ENCODE measurements around the gene TICAM1.
"Not testable (repeated sequence)": the region's sequence is repeated elsewhere in the genome, so short reads cannot be mapped to it uniquely, and the experiment has no call there.

The TICAM1 gene

GRCh38 chr19:4861147-4861546 is 29.6 kb upstream of the TICAM1 start:
- Histone ChIP-seq H3K4me1 (ENCODE audit: insufficient read depth, low read length) (peaks cover under 1% of the 10 kb centered on the region), H3K27me3 (ENCODE audit: control insufficient read depth in 1 of 2, insufficient read depth in 2 of 2, low read length in 2 of 2) (no peaks in the 10 kb centered on the region), H3K27ac (ENCODE audit: low read depth, low read length) (no peak overlapping the region), H3K9ac (ENCODE audit: low read length) (no peak overlapping the region), H3K36me3 (ENCODE audit: insufficient read depth, low read length) (peaks cover 14% of the 10 kb centered on the region), H3K4me3 (ENCODE audit: low read depth in 1 of 2, low read length in 2 of 2) (no peak overlapping the region), H3K9me3 (ENCODE audit: low read length) (no peaks in the 10 kb centered on the region)

- Histone ChIP-seq H3K27ac (ENCODE audit: low read depth, low read length) (no peak overlapping the region), H3K27me3 (ENCODE audit: control insufficient read depth in 1 of 2, insufficient read depth in 2 of 2, low read length in 2 of 2) (no peaks in the 10 kb centered on the region), H3K9me3 (ENCODE audit: low read length) (no peaks in the 10 kb centered on the region), H3K4me3 (ENCODE audit: low read depth in 1 of 2, low read length in 2 of 2) (no peak overlapping the region), H3K36me3 (ENCODE audit: insufficient read depth, low read length) (peaks cover 15% of the 10 kb centered on the region), H3K9ac (ENCODE audit: low read length) (no peak overlapping the region), H3K4me1 (ENCODE audit: insufficient read depth, low read length) (no peaks in the 10 kb centered on the region)
These were observed 28.2 kb upstream of the TICAM1 start for GRCh38 chr19:4859697-4860096.

GRCh38 chr19:4856468-4856867 is 25.0 kb upstream of the TICAM1 start:
- not testable (repeated sequence) for H3K9ac ChIP-seq (ENCODE audit: low read length); H3K4me1 ChIP-seq (ENCODE audit: insufficient read depth, low read length); H3K4me3 ChIP-seq (ENCODE audit: low read depth in 1 of 2, low read length in 2 of 2); H3K27ac ChIP-seq (ENCODE audit: low read depth, low read length); H3K27me3 ChIP-seq (ENCODE audit: control insufficient read depth in 1 of 2, insufficient read depth in 2 of 2, low read length in 2 of 2); H3K9me3 ChIP-seq (ENCODE audit: low read length)
- peaks cover 24% of the 10 kb centered on the region for H3K36me3 ChIP-seq (ENCODE audit: insufficient read depth, low read length)

- not testable (repeated sequence) for H3K9me3 ChIP-seq (ENCODE audit: low read length); H3K36me3 ChIP-seq (ENCODE audit: insufficient read depth, low read length)
These were observed 22.0 kb upstream of the TICAM1 start for GRCh38 chr19:4853506-4853905.

GRCh38 chr19:4852484-4852883 is 21.0 kb upstream of the TICAM1 start:
- no peaks in the 10 kb centered on the region for H3K4me1 ChIP-seq (ENCODE audit: insufficient read depth, low read length)
- H3K9ac ChIP-seq (ENCODE audit: low read length), result no peak overlapping the region
- no peak overlapping the region for H3K27ac ChIP-seq (ENCODE audit: low read depth, low read length)
- no peak overlapping the region for H3K4me3 ChIP-seq (ENCODE audit: low read depth in 1 of 2, low read length in 2 of 2)
- H3K36me3 ChIP-seq (ENCODE audit: insufficient read depth, low read length), result peaks cover 18% of the 10 kb centered on the region
- H3K27me3 ChIP-seq (ENCODE audit: control insufficient read depth in 1 of 2, insufficient read depth in 2 of 2, low read length in 2 of 2), result no peaks in the 10 kb centered on the region
- no peaks in the 10 kb centered on the region for H3K9me3 ChIP-seq (ENCODE audit: low read length)

More at GRCh38 chr19:4853506-4853905, 22.0 kb upstream of the TICAM1 start:
- not testable (repeated sequence) for H3K27ac ChIP-seq (ENCODE audit: low read depth, low read length); H3K4me1 ChIP-seq (ENCODE audit: insufficient read depth, low read length); H3K9ac ChIP-seq (ENCODE audit: low read length); H3K4me3 ChIP-seq (ENCODE audit: low read depth in 1 of 2, low read length in 2 of 2); H3K27me3 ChIP-seq (ENCODE audit: control insufficient read depth in 1 of 2, insufficient read depth in 2 of 2, low read length in 2 of 2)

- Histone ChIP-seq H3K27ac (ENCODE audit: low read depth, low read length) (no peak overlapping the region), H3K27me3 (ENCODE audit: control insufficient read depth in 1 of 2, insufficient read depth in 2 of 2, low read length in 2 of 2) (no peaks in the 10 kb centered on the region), H3K4me1 (ENCODE audit: insufficient read depth, low read length) (no peaks in the 10 kb centered on the region), H3K9ac (ENCODE audit: low read length) (no peak overlapping the region), H3K9me3 (ENCODE audit: low read length) (no peaks in the 10 kb centered on the region), H3K4me3 (ENCODE audit: low read depth in 1 of 2, low read length in 2 of 2) (no peak overlapping the region), H3K36me3 (ENCODE audit: insufficient read depth, low read length) (peaks cover 21% of the 10 kb centered on the region)
These were observed 20.2 kb upstream of the TICAM1 start for GRCh38 chr19:4851551-4852290.

GRCh38 chr19:4849019-4849418 is 17.5 kb upstream of the TICAM1 start:
- Histone ChIP-seq H3K4me1 (ENCODE audit: insufficient read depth, low read length) (no peaks in the 10 kb centered on the region), H3K4me3 (ENCODE audit: low read depth in 1 of 2, low read length in 2 of 2) (no peak overlapping the region), H3K27ac (ENCODE audit: low read depth, low read length) (no peak overlapping the region), H3K9me3 (ENCODE audit: low read length) (no peaks in the 10 kb centered on the region), H3K36me3 (ENCODE audit: insufficient read depth, low read length) (peaks cover 14% of the 10 kb centered on the region), H3K9ac (ENCODE audit: low read length) (no peak overlapping the region), H3K27me3 (ENCODE audit: control insufficient read depth in 1 of 2, insufficient read depth in 2 of 2, low read length in 2 of 2) (no peaks in the 10 kb centered on the region)

GRCh38 chr19:4847190-4847973 is 15.9 kb upstream of the TICAM1 start:
- no peaks in the 10 kb centered on the region for H3K4me1 ChIP-seq (ENCODE audit: insufficient read depth, low read length)
- peaks cover 16% of the 10 kb centered on the region for H3K36me3 ChIP-seq (ENCODE audit: insufficient read depth, low read length)
- no peak overlapping the region for H3K27ac ChIP-seq (ENCODE audit: low read depth, low read length)
- no peaks in the 10 kb centered on the region for H3K27me3 ChIP-seq (ENCODE audit: control insufficient read depth in 1 of 2, insufficient read depth in 2 of 2, low read length in 2 of 2)
- H3K9ac ChIP-seq (ENCODE audit: low read length), result no peak overlapping the region
- H3K4me3 ChIP-seq (ENCODE audit: low read depth in 1 of 2, low read length in 2 of 2), result no peak overlapping the region
- H3K9me3 ChIP-seq (ENCODE audit: low read length), result no peaks in the 10 kb centered on the region

- not testable (repeated sequence) for H3K9ac ChIP-seq (ENCODE audit: low read length); H3K27ac ChIP-seq (ENCODE audit: low read depth, low read length); H3K27me3 ChIP-seq (ENCODE audit: control insufficient read depth in 1 of 2, insufficient read depth in 2 of 2, low read length in 2 of 2); H3K4me1 ChIP-seq (ENCODE audit: insufficient read depth, low read length); H3K4me3 ChIP-seq (ENCODE audit: low read depth in 1 of 2, low read length in 2 of 2); H3K9me3 ChIP-seq (ENCODE audit: low read length)
- peaks cover 16% of the 10 kb centered on the region for H3K36me3 ChIP-seq (ENCODE audit: insufficient read depth, low read length)
These were observed 14.5 kb upstream of the TICAM1 start for GRCh38 chr19:4845975-4846374.

GRCh38 chr19:4844348-4845179 is 13.1 kb upstream of the TICAM1 start:
- H3K4me1 ChIP-seq (ENCODE audit: insufficient read depth, low read length), result no peaks in the 10 kb centered on the region
- no peak overlapping the region for H3K9ac ChIP-seq (ENCODE audit: low read length)
- H3K27me3 ChIP-seq (ENCODE audit: control insufficient read depth in 1 of 2, insufficient read depth in 2 of 2, low read length in 2 of 2), result no peaks in the 10 kb centered on the region
- no peaks in the 10 kb centered on the region for H3K9me3 ChIP-seq (ENCODE audit: low read length)
- no peak overlapping the region for H3K4me3 ChIP-seq (ENCODE audit: low read depth in 1 of 2, low read length in 2 of 2)
- peaks cover 16% of the 10 kb centered on the region for H3K36me3 ChIP-seq (ENCODE audit: insufficient read depth, low read length)
- H3K27ac ChIP-seq (ENCODE audit: low read depth, low read length), result no peak overlapping the region

- Histone ChIP-seq H3K27me3 (ENCODE audit: control insufficient read depth in 1 of 2, insufficient read depth in 2 of 2, low read length in 2 of 2) (no peaks in the 10 kb centered on the region), H3K4me3 (ENCODE audit: low read depth in 1 of 2, low read length in 2 of 2) (no peak overlapping the region), H3K9ac (ENCODE audit: low read length) (no peak overlapping the region), H3K9me3 (ENCODE audit: low read length) (no peaks in the 10 kb centered on the region), H3K4me1 (ENCODE audit: insufficient read depth, low read length) (no peaks in the 10 kb centered on the region), H3K36me3 (ENCODE audit: insufficient read depth, low read length) (peaks cover 25% of the 10 kb centered on the region), H3K27ac (ENCODE audit: low read depth, low read length) (no peak overlapping the region)
These were observed 12.1 kb upstream of the TICAM1 start for GRCh38 chr19:4843647-4843965.

Data from muscle layer of colon (tissue), 2 donors.